ENCODE measurements around the gene EEF1AKMT1.

DNA sequence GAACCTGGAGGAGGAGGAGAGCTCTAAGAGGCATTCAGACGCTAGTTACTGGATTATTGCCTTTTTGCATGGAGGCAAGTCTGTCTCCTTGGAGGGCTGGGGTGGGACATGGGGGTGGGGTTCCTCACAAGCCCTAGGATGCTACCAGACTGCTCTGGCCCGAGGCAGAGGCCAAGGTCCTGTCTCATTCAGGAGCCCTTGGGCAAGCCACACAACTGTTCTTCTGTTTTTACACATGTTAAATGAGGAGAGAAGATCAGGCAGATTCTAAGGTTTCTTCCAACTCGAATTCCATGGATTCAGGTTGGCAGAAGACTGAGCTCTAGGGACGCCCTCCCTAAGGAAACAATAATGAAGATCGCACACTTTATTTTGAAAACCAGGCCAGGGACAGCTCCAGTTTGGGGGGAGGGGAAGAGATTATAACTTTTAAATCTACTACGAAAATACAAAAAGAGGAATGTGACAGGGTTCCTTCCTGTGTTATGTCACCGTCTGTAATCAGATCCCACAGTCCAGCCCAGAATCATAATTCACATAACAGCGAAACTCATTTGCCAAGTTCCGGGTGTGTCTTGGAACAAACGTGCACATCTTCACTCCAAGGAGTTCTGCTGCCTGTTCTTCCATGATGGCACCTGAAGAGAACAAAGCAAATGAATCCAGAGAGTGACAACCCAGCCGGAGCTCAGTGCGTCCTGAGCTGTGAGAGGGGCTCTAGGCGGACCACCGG is 45.0 kb downstream of the EEF1AKMT1 start:
- TF ChIP-seq, protein P1, sequence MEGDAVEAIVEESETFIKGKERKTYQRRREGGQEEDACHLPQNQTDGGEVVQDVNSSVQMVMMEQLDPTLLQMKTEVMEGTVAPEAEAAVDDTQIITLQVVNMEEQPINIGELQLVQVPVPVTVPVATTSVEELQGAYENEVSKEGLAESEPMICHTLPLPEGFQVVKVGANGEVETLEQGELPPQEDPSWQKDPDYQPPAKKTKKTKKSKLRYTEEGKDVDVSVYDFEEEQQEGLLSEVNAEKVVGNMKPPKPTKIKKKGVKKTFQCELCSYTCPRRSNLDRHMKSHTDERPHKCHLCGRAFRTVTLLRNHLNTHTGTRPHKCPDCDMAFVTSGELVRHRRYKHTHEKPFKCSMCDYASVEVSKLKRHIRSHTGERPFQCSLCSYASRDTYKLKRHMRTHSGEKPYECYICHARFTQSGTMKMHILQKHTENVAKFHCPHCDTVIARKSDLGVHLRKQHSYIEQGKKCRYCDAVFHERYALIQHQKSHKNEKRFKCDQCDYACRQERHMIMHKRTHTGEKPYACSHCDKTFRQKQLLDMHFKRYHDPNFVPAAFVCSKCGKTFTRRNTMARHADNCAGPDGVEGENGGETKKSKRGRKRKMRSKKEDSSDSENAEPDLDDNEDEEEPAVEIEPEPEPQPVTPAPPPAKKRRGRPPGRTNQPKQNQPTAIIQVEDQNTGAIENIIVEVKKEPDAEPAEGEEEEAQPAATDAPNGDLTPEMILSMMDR (IDR thresholded peaks at IDR 0.05) = no peak
- TF ChIP-seq POLR2A (IDR thresholded peaks at IDR 0.05) = no peak

All from transverse colon (tissue), 3 donors.